T-cell (primary cell): ENCODE results near the gene MEI4. TPM values are rescaled to one million over a fixed set of nuclear protein-coding genes. Genes with fewer than 3 reads are reported as not detected.

Source experiments
- ATAC-seq, 4 experiments: fragments of 200-7000 bp in 3 of 4; fragments of 150-1000 bp in 1 of 4; cut with Tn5 transposase; replicated peaks in 1 of 4; 1 replicate in 3 of 4; 2 replicates in 1 of 4; pipeline ENCODE4 v1.10.0; 2021; ENCODE audit warnings: moderate library complexity in 3 of 4, mild to moderate bottlenecking in 2 of 4, moderate number of reproducible peaks in 1 of 4
- CTCF ChIA-PET, 2 donors: fragments of 300-600 bp; sonication (Branson Sonifier 250); formaldehyde crosslinking; loops; one replicate each; lab custom pipeline; 2022; ENCODE audit warnings: antibody characterized with exemption in 2 of 2; lab: Charles Lee
- POLR2A ChIA-PET, 2 donors: fragments of 300-600 bp; sonication (Branson Sonifier 250); formaldehyde crosslinking; loops; one replicate each; lab custom pipeline; 2022; ENCODE audit warnings: antibody characterized with exemption in 2 of 2; lab: Charles Lee
- DNase-seq, 35 experiments: peaks; one replicate each; pipeline versions ENCODE4 v3.0.0 to v3.0.0-alpha.2; 2013 to 2023
- H3K27ac ChIP-seq: one replicate; pipeline ENCODE4 v1.5.1; 2013; ENCODE audit warnings: low read length
- H3K27me3 ChIP-seq, 2 experiments: replicated peaks in 1 of 2; 1 replicate in 1 of 2; 2 replicates in 1 of 2; pipeline versions ENCODE4 v1.6.1 to v1.7.0; 2013; ENCODE audit warnings: low read length in 1 of 2, mixed read lengths in 1 of 2; ENCODE audit not compliant: control insufficient read depth in 2 of 2, insufficient read depth in 2 of 2; ENCODE audit errors: extremely low read depth in 1 of 2
- H3K36me3 ChIP-seq, 2 donors: 1 replicate in 1 of 2; 2 replicates in 1 of 2; pipeline versions ENCODE4 v1.6.1 to v1.7.0; 2013; ENCODE audit warnings: low read length in 1 of 2; ENCODE audit not compliant: control insufficient read depth in 2 of 2, insufficient read depth in 1 of 2; ENCODE audit errors: extremely low read depth in 1 of 2
- H3K4me1 ChIP-seq, 2 experiments: 1 replicate in 1 of 2; 2 replicates in 1 of 2; pipeline versions ENCODE4 v1.6.1 to v1.7.0; 2013; ENCODE audit warnings: low read length in 2 of 2, mixed read lengths in 1 of 2; ENCODE audit not compliant: insufficient read depth in 2 of 2, control insufficient read depth in 1 of 2; ENCODE audit errors: extremely low read depth in 1 of 2
- H3K4me3 ChIP-seq, 2 donors: 1 replicate in 1 of 2; 2 replicates in 1 of 2; pipeline versions ENCODE4 v1.5.1 to v1.7.0; 2013; ENCODE audit warnings: mild to moderate bottlenecking in 2 of 2, low read length in 1 of 2, moderate library complexity in 1 of 2; ENCODE audit not compliant: control insufficient read depth in 1 of 2; ENCODE audit errors: extremely low read depth in 1 of 2
- H3K9me3 ChIP-seq: 2 replicates; pipeline ENCODE4 v1.7.0; 2013
- H3K27ac Mint-ChIP-seq, 2 donors: one replicate each; pipeline ENCODE4 v1.8.0; 2020 to 2021; ENCODE audit warnings: mild to moderate bottlenecking in 2 of 2, mixed read lengths in 2 of 2
- H3K27me3 Mint-ChIP-seq, 2 donors: one replicate each; pipeline ENCODE4 v1.8.0; 2021 to 2022; ENCODE audit warnings: mixed read lengths in 2 of 2
- H3K36me3 Mint-ChIP-seq: one replicate; pipeline ENCODE4 v1.8.0; 2021; ENCODE audit warnings: mixed read lengths
- H3K4me1 Mint-ChIP-seq, 3 donors: one replicate each; pipeline ENCODE4 v1.8.0; 2020 to 2022; ENCODE audit warnings: mixed read lengths in 3 of 3, mild to moderate bottlenecking in 1 of 3
- H3K4me3 Mint-ChIP-seq, 3 donors: one replicate each; pipeline ENCODE4 v1.8.0; 2020 to 2022; ENCODE audit warnings: mild to moderate bottlenecking in 3 of 3, mixed read lengths in 3 of 3, moderate library complexity in 3 of 3
- H3K9me3 Mint-ChIP-seq, 3 donors: one replicate each; pipeline ENCODE4 v1.8.0; 2020 to 2022; ENCODE audit warnings: mixed read lengths in 3 of 3
- WGBS: methylation state at CpG from one replicate; pipeline ENCODE4 v1.1.5; 2013; ENCODE audit warnings: missing lambda C conversion rate; ENCODE audit not compliant: insufficient coverage; 5-methylcytosine and 5-hydroxymethylcytosine counted together
- total RNA-seq, 35 experiments: library from RNA in 6 of 35; stranded (reverse) in 6 of 35; fragments of 120-200 nt in 1 of 35; gene quantifications; one replicate each; pipeline versions ENCODE4 v1.2.1 to v1.2.4 and lab custom pipeline; 2013 to 2026

MEI4 gene
- total RNA-seq, 5 donors from 2014 or later (not counting 1 experiment from before 2014, with no cell fraction given), result not detected

- Mint-ChIP-seq H3K9me3 (peaks cover 2 to 6% (median 5%) of the 10 kb centered on the region in 3 donors), H3K4me3 (no peak overlapping the region), H3K4me1 (no peaks in the 10 kb centered on the region), H3K27ac (no peak overlapping the region), H3K36me3 (no peaks in the 10 kb centered on the region), H3K27me3 (no peaks in the 10 kb centered on the region)
- no peak for ATAC-seq
- Histone ChIP-seq H3K4me1 (no peaks in the 10 kb centered on the region), H3K4me3 (no peak overlapping the region), H3K27ac (no peak overlapping the region), H3K27me3 (peaks cover 0 to 2% of the 10 kb centered on the region in 2 experiments), H3K9me3 (no peaks in the 10 kb centered on the region), H3K36me3 (no peaks in the 10 kb centered on the region)
- POLR2A ChIA-PET, result no interaction called here
- no CpG with 5 or more reads among the region's 2 CpGs for WGBS
- DNase-seq, result no peak
- CTCF ChIA-PET, result no interaction called here
Measured at GRCh38 chr6:77762386-77762785, 109.5 kb downstream of the MEI4 start.

DNA sequence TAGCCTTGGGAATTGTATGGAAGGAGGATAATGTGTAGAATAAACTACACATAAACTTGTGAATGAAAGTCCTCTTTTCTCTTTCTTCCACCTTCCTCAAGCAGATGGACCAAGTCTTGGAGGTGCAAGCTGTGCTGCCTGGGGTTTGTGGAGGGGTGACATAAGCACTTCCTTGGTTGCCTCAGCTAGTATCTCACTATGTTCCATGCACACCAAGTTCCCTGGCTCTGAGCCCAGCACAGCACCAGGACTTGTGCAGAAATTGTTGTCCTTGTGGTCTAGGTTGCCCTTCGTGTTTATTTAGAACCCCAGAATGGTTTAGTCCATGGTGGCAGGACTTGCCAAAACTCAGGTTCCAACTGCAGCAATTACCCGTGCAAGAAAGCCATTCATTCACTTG lies 110.3 kb downstream of the MEI4 start:
- Histone ChIP-seq H3K4me1 (no peaks in the 10 kb centered on the region), H3K9me3 (no peaks in the 10 kb centered on the region), H3K27ac (no peak overlapping the region), H3K27me3 (peaks cover 0 to 3% of the 10 kb centered on the region in 2 experiments), H3K36me3 (no peaks in the 10 kb centered on the region), H3K4me3 (no peak overlapping the region)
- ChIA-PET POLR2A (no interaction called here), CTCF (no interaction called here)
- Mint-ChIP-seq H3K27me3 (no peaks in the 10 kb centered on the region), H3K4me1 (no peaks in the 10 kb centered on the region), H3K27ac (no peak overlapping the region), H3K9me3 (peaks cover 2 to 6% (median 5%) of the 10 kb centered on the region in 3 donors), H3K36me3 (no peaks in the 10 kb centered on the region), H3K4me3 (no peak overlapping the region)
- WGBS, result 83% methylated on average over 1 of the region's 2 CpGs
- ATAC-seq (no peak), DNase-seq (no peak)

DNA sequence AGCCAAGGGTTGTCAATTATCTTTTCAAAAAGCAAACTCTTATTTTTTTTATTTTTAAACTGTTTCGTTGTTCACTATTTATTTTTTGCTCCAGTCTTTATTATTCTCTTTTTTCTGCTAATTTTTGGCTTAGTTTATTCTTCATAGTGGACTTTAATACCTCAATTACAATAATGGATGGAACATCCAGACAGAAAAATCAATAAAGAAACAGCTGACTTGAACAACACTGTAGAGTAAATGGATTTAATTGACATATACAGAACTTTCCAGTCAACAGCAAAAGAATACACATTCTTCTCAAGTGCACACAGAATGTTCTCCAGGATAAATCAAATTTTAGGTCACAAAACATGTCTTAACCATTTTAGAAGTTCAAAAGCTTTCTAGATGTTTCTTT lies 111.5 kb downstream of the MEI4 start:
- no peak overlapping the region for H3K27ac ChIP-seq
- H3K36me3 ChIP-seq, result no peaks in the 10 kb centered on the region
- no peaks in the 10 kb centered on the region for H3K4me1 Mint-ChIP-seq
- no peaks in the 10 kb centered on the region for H3K36me3 Mint-ChIP-seq
- H3K9me3 Mint-ChIP-seq, result peaks cover 0 to 2% (median 0%) of the 10 kb centered on the region in 3 donors
- no CpG with 5 or more reads among the region's 1 CpG for WGBS
- ATAC-seq (no peak), DNase-seq (no peak)
- H3K4me3 Mint-ChIP-seq, result no peak overlapping the region
- H3K27ac Mint-ChIP-seq, result no peak overlapping the region
- CTCF ChIA-PET, result no interaction called here
- peaks cover 0 to 3% of the 10 kb centered on the region in 2 experiments for H3K27me3 ChIP-seq
- no peaks in the 10 kb centered on the region for H3K4me1 ChIP-seq
- POLR2A ChIA-PET, result no interaction called here
- H3K27me3 Mint-ChIP-seq, result no peaks in the 10 kb centered on the region
- H3K9me3 ChIP-seq, result no peaks in the 10 kb centered on the region
- no peak overlapping the region for H3K4me3 ChIP-seq

DNA sequence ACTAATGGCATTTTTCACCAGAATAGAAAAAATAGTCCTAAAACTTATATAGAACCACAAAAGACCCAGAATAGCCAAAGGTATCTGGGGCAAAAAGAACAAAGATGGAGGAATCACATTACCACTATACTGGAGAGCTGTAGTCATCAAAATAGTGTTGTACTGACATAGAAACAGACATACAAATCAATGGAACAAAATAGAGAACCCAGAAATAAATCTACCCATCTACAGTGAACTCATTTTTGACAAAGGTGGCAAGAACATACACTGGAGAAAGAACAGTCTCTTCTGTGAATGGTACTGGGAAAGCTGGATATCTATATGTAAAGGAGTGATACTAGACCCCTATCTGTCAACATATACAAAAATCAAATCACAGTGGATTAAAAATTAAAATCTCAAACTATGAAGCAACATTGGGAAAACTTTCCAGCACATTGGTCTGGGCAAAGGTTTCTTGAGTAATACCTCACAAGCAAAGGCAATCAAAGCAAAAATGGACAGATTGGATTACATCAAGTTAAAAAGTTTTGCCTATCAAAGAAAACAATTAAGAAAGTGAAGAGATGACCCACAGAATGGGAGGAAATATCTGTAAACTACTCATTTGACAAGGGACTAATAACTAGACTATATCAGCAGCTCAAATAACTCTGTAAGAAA lies 120.5 kb downstream of the MEI4 start:
- Histone ChIP-seq H3K4me3 (no peak overlapping the region), H3K36me3 (no peaks in the 10 kb centered on the region), H3K27me3 (no peaks in the 10 kb centered on the region), H3K4me1 (no peaks in the 10 kb centered on the region), H3K27ac (no peak overlapping the region), H3K9me3 (no peaks in the 10 kb centered on the region)
- CTCF ChIA-PET, result no interaction called here
- Mint-ChIP-seq H3K27ac (no peak overlapping the region), H3K36me3 (no peaks in the 10 kb centered on the region), H3K27me3 (no peaks in the 10 kb centered on the region), H3K9me3 (peaks cover 9 to 18% (median 11%) of the 10 kb centered on the region in 3 donors), H3K4me3 (no peak overlapping the region), H3K4me1 (no peaks in the 10 kb centered on the region)
- POLR2A ChIA-PET, result no interaction called here
- no peak for ATAC-seq
- DNase-seq, result no peak

DNA sequence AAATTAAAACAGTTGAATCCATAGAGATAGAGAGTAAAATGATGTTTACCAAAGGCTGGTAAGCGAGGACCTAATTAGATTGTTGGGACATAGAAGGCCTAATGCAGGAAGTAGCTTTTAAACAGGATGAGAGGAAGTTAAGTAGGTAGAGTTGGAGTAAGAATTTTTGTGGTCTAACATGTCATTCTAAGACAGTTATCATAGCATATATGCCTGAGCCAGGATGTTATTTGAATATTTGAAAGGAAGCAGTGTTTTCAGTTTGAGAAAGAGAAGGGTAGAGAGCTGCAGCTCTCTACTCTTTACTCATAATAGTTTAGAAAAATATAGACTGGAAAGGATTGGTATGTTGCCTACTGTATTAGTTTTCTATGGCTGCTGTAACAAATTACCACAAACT lies 121.6 kb downstream of the MEI4 start:
- H3K4me1 Mint-ChIP-seq, result no peaks in the 10 kb centered on the region
- CTCF ChIA-PET, result no interaction called here
- no peaks in the 10 kb centered on the region for H3K36me3 Mint-ChIP-seq

GRCh38 chr6:77776441-77776840 lies 123.6 kb downstream of the MEI4 start:
- Histone ChIP-seq H3K9me3 (no peaks in the 10 kb centered on the region), H3K4me3 (no peak overlapping the region), H3K36me3 (no peaks in the 10 kb centered on the region), H3K4me1 (no peaks in the 10 kb centered on the region), H3K27me3 (no peaks in the 10 kb centered on the region), H3K27ac (no peak overlapping the region)
- DNase-seq (no peak), ATAC-seq (no peak)
- Mint-ChIP-seq H3K36me3 (no peaks in the 10 kb centered on the region), H3K27me3 (no peaks in the 10 kb centered on the region), H3K27ac (no peak overlapping the region), H3K4me3 (no peak overlapping the region), H3K9me3 (peaks cover 9 to 14% (median 11%) of the 10 kb centered on the region in 3 donors), H3K4me1 (no peaks in the 10 kb centered on the region)
- no CpG with 5 or more reads among the region's 1 CpG for WGBS
- ChIA-PET POLR2A (interaction anchor here in 1 of 2 donors (0.8 kb wide), 1 partner anchor 562 kb away, joined by 4 read pairs; no protein-coding TSS in a partner anchor), CTCF (no interaction called here)

More for the DNA sequence above, 121.6 kb downstream of the MEI4 start:
- POLR2A ChIA-PET, result no interaction called here
- Mint-ChIP-seq H3K9me3 (peaks cover 11 to 18% (median 14%) of the 10 kb centered on the region in 3 donors), H3K4me3 (no peak overlapping the region), H3K27me3 (no peaks in the 10 kb centered on the region), H3K27ac (no peak overlapping the region)
- DNase-seq (no peak), ATAC-seq (no peak)
- H3K9me3 ChIP-seq, result no peaks in the 10 kb centered on the region
- H3K4me3 ChIP-seq, result no peak overlapping the region
- no peaks in the 10 kb centered on the region for H3K27me3 ChIP-seq
- 60% methylated on average over 1 of the region's 1 CpG for WGBS
- H3K27ac ChIP-seq, result no peak overlapping the region
- no peaks in the 10 kb centered on the region for H3K4me1 ChIP-seq
- H3K36me3 ChIP-seq, result no peaks in the 10 kb centered on the region
